Kidney (tissue), 14 donors: ENCODE measurements around the gene ARL8A. TPM values are rescaled to one million over a fixed set of nuclear protein-coding genes. Genes with fewer than 3 reads are reported as not detected.
"Not testable (repeated sequence)": the region's sequence is repeated elsewhere in the genome, so short reads cannot be mapped to it uniquely, and the experiment has no call there.

Source experiments
- DNase-seq, 5 donors: peaks; one replicate each; pipeline ENCODE4 v3.0.0-alpha.2; 2013 to 2020
- FAIRE-seq: peaks from 2 replicates; lab custom pipeline; 2012; peaks lifted over from hg19 to GRCh38; lab: Jason Lieb, UNC
- H3K27ac ChIP-seq, 2 donors: one replicate each; pipeline ENCODE4 v1.7.0; 2013; ENCODE audit warnings: low read depth in 2 of 2, low read length in 2 of 2, inconsistent platforms in 1 of 2
- H3K27me3 ChIP-seq: one replicate; pipeline ENCODE4 v1.7.1; 2013; ENCODE audit warnings: low read length, inconsistent platforms; ENCODE audit not compliant: control insufficient read depth, insufficient read depth
- H3K36me3 ChIP-seq, 3 donors: one replicate each; pipeline versions ENCODE4 v1.7.0 to v1.7.1; 2013; ENCODE audit warnings: low read length in 3 of 3, control low read depth in 1 of 3, inconsistent platforms in 1 of 3; ENCODE audit not compliant: insufficient read depth in 3 of 3, control insufficient read depth in 2 of 3
- H3K4me1 ChIP-seq, 3 donors: one replicate each; pipeline versions ENCODE4 v1.7.0 to v1.7.1; 2013; ENCODE audit warnings: low read length in 3 of 3, inconsistent platforms in 1 of 3, low read depth in 1 of 3; ENCODE audit not compliant: control insufficient read depth in 2 of 3, insufficient read depth in 2 of 3
- H3K4me3 ChIP-seq, 3 donors: one replicate each; pipeline versions ENCODE4 v1.7.0 to v1.8.1; 2013; ENCODE audit warnings: low read length in 3 of 3, control low read depth in 1 of 3, inconsistent platforms in 1 of 3
- H3K9ac ChIP-seq, 3 donors: one replicate each; pipeline versions ENCODE4 v1.7.0 to v1.7.1; 2013; ENCODE audit warnings: low read length in 3 of 3, control low read depth in 1 of 3, inconsistent platforms in 1 of 3
- H3K9me3 ChIP-seq, 3 donors: one replicate each; pipeline versions ENCODE4 v1.7.0 to v1.7.1; 2013; ENCODE audit warnings: low read length in 3 of 3, control low read depth in 1 of 3, inconsistent platforms in 1 of 3; ENCODE audit not compliant: control insufficient read depth in 2 of 3, insufficient read depth in 1 of 3
- intact Hi-C: fragments of 100-400 bp; cut with DNase I; formaldehyde crosslinking; loops from one replicate; pipeline ENCODE4 v1.11.1; 2022
- polyA plus RNA-seq: library from polyadenylated mRNA; stranded (reverse); fragments of 350-450 nt; fragmentation: Illumina TruSeq; extraction: RNeasy Lipid Tissue Mini Kit (QIAGEN cat#74804); gene quantifications from one replicate; pipeline ENCODE4 v1.2.3, GENCODE V29; 2014; ENCODE audit warnings: low read depth, low replicate concordance; ENCODE audit not compliant: insufficient read depth
- total RNA-seq: library from RNA; stranded (reverse); fragmentation: NEBNext Ultra II Directional; extraction: Animal tissue kit (Norgen Biotek cat#: 25700); gene quantifications from one replicate; pipeline ENCODE4 v1.2.1, GENCODE V29; 2021
- TF ChIP-seq, protein P1 (sequence below): IDR thresholded peaks from 3 replicates; pipeline ENCODE4 v1.5.1; 2012; ENCODE audit warnings: mild to moderate bottlenecking, moderate library complexity, borderline replicate concordance; ENCODE audit not compliant: insufficient read depth; ENCODE audit errors: extremely low read depth
- donor health status: control.
- donor health status: control.
- donor health status: control.
- donor health status: control.
- donor health status: control.
- donor health status: DM: yes; HTN: yes; CAD: no.
- donor health status: Normal renal cell carcinoma (clear cell type).

ARL8A gene
- total and polyA plus RNA-seq, 2 donors from 2014 or later: 60.8 to 72.2 TPM

DNA sequence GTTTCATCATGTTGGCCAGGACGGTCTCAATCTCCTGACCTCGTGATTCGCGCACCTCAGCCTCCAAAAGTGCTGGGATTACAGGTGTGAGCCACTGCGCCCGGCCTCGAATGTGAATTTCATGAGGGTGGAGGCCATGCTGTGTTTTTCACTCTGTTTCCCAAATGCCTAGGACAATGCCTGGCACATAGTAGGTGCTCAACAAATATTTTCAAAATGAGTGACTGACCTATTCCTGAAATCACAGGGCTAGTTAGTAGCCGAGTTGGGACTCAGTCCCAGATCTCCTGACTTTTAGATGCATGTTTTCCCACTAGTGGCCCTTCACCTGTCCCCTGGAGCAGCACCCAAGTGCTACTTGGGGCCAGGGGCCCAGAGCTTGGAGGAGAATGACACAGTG is 28.2 kb downstream of the ARL8A start:
- H3K9ac ChIP-seq: no peak overlapping the region
- no peaks in the 10 kb centered on the region for H3K27me3 ChIP-seq
- no peak overlapping the region for H3K27ac ChIP-seq
- no peaks in the 10 kb centered on the region for H3K36me3 ChIP-seq
- intact Hi-C loops: no loop called here
- peaks cover 0 to 11% (median 7%) of the 10 kb centered on the region in 3 donors for H3K4me1 ChIP-seq
- TF ChIP-seq, protein P1, sequence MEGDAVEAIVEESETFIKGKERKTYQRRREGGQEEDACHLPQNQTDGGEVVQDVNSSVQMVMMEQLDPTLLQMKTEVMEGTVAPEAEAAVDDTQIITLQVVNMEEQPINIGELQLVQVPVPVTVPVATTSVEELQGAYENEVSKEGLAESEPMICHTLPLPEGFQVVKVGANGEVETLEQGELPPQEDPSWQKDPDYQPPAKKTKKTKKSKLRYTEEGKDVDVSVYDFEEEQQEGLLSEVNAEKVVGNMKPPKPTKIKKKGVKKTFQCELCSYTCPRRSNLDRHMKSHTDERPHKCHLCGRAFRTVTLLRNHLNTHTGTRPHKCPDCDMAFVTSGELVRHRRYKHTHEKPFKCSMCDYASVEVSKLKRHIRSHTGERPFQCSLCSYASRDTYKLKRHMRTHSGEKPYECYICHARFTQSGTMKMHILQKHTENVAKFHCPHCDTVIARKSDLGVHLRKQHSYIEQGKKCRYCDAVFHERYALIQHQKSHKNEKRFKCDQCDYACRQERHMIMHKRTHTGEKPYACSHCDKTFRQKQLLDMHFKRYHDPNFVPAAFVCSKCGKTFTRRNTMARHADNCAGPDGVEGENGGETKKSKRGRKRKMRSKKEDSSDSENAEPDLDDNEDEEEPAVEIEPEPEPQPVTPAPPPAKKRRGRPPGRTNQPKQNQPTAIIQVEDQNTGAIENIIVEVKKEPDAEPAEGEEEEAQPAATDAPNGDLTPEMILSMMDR: no peak
- no peak overlapping the region for H3K4me3 ChIP-seq
- DNase-seq (no peak), FAIRE-seq (no peak)
- H3K9me3 ChIP-seq: no peaks in the 10 kb centered on the region

DNA sequence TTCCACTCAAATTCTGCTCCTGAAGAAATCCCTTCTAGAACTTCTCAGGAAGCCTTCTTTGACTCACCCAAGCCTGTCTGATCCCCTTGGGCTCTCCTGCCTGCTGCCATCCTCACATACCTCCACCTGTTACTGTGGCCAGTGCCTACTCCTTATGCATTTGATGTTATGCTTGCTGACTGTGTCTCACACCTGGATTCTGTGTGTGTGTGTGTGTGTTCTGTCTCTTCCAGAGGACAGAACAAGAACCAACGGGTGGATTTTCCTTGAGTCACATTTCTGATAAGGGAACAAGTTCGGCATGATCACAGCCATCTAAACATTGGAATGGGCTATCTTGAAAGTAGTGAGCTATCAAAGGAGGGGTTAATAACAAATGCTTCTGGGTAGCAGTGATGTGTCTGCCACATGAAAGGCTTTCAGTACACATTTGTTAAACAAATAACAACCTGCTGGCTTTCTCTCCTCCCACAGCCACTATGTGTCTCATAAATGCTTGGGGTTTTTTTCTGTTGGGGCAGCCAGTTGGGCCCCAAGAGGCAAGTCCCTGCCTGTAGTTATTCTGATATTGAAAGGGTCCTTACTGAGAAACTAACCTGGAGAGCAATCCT is 30.7 kb downstream of the ARL8A start:
- no peak for FAIRE-seq
- H3K4me3 ChIP-seq: no peak overlapping the region
- peaks cover 0 to 16% (median 16%) of the 10 kb centered on the region in 3 donors for H3K4me1 ChIP-seq
- H3K36me3 ChIP-seq: no peaks in the 10 kb centered on the region
- TF ChIP-seq, protein P1: no peak
- no peaks in the 10 kb centered on the region for H3K9me3 ChIP-seq
- H3K27ac ChIP-seq: peak overlapping the region in 1 of 2 donors; percentile 38
- no peak overlapping the region for H3K9ac ChIP-seq
- no peak for DNase-seq
- no peaks in the 10 kb centered on the region for H3K27me3 ChIP-seq
- intact Hi-C loops: loop anchor here (5.0 kb wide), 1 partner anchor 101 kb away; the partner anchor contains the start of gene ELF3

DNA sequence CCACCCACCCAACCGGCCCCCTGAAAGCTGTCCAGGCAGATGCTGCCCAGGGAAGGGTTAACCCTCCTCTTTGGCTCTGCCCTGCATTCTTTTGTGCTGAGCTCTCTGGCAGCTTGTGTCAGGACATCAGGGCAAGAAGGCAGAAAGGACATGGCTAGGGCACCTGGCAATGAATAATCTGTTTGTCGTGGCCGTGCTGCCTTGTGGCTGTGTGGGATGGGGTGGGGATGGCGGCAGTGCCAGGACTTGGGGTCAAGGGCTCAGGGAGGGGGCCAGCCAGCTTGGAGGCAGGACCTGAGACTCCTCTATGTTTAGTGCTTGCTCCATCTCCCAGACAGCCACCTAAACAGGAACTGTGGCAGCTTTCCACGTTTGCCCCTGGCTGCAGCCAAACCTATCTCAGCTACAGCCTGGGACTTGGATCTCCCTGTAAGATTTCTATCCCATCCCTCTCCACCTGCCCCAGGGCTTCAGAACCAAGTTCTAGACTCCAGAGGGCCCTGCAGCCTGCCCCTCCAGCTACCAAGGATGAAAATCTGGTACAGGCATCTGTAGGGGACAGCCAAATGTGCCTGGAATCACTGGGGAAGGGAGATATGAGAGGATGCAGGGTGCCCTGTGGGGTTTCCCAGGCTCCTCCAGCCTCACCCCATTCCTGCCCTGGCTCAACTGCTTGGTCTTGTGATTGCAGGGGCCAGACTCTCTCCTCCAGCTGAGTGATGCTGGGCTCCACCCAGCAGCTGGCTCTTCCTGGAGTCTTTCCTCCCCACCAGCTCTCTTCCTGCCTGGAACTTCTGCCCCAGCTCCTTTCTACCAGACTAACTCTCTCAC is 31.5 kb downstream of the ARL8A start:
- peak in 2 of 5 donors; percentile 53 to 88 for DNase-seq
- Histone ChIP-seq H3K27ac (peak overlapping the region; percentile 38 to 67), H3K9ac (no peak overlapping the region)

DNA sequence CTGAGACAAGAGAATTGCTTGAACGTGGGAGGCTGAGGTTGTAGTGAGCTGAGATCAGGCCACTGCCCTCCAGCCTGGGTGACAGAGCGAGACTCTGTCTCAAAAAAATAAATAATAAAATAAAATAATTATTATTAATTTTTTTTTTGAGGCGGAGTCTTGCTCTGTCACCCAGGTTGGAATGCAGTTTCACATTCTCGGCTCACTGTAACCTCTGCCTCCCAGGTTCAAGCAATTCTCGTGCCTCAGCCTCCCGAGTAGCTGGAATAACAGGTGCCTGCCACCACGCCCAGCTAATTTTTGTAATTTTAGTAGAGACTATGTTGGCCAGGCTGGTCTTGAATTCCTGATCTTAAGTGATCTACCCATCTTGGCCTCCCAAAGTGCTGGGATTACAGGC is 32.9 kb downstream of the ARL8A start:
- H3K4me1 ChIP-seq: peaks cover 0 to 32% (median 31%) of the 10 kb centered on the region in 3 donors
- H3K9me3 ChIP-seq, H3K4me3 ChIP-seq, H3K9ac ChIP-seq, DNase-seq, H3K27ac ChIP-seq, FAIRE-seq, H3K36me3 ChIP-seq, H3K27me3 ChIP-seq: not testable (repeated sequence)
- intact Hi-C loops: loop anchor here (5.0 kb wide), 1 partner anchor 99 kb away; the partner anchor contains the start of gene ELF3

More for the DNA sequence above, 31.5 kb downstream of the ARL8A start:
- peaks cover 0 to 23% (median 20%) of the 10 kb centered on the region in 3 donors for H3K4me1 ChIP-seq
- TF ChIP-seq, protein P1: no peak
- intact Hi-C loops: loop anchor here (5.0 kb wide), 1 partner anchor 101 kb away; the partner anchor contains the start of gene ELF3
- no peaks in the 10 kb centered on the region for H3K9me3 ChIP-seq
- no peaks in the 10 kb centered on the region for H3K27me3 ChIP-seq
- no peaks in the 10 kb centered on the region for H3K36me3 ChIP-seq
- FAIRE-seq: no peak
- H3K4me3 ChIP-seq: no peak overlapping the region
